MM.1S (cell line): ENCODE results near the gene OR5V1.

Experiments
- DNase-seq: peaks from one replicate; pipeline ENCODE4 v3.0.0-alpha.2; 2015
- H2AFZ ChIP-seq: fragments of 300-600 bp; sonication (generic); 2 replicates; pipeline ENCODE4 v1.6.0; 2016; ENCODE audit warnings: antibody characterized with exemption, low read length
- H3F3A ChIP-seq: fragments of 300-600 bp; sonication (generic); 2 replicates; pipeline ENCODE4 v1.6.1; 2016; ENCODE audit warnings: mild to moderate bottlenecking, antibody characterized with exemption, low read length, moderate library complexity, mixed read lengths; ENCODE audit not compliant: insufficient read depth
- H3K27ac ChIP-seq: fragments of 300-600 bp; sonication (generic); 2 replicates; pipeline ENCODE4 v1.5.1; 2016; ENCODE audit warnings: mild to moderate bottlenecking, low read length
- H3K27me3 ChIP-seq: fragments of 300-600 bp; sonication (generic); replicated peaks from 2 replicates; pipeline ENCODE4 v1.6.0; 2016; ENCODE audit warnings: low read length; ENCODE audit not compliant: insufficient read depth
- H3K36me3 ChIP-seq: fragments of 300-600 bp; sonication (generic); replicated peaks from 2 replicates; pipeline ENCODE4 v1.6.1; 2016; ENCODE audit warnings: mild to moderate bottlenecking, low read length, mixed read lengths; ENCODE audit not compliant: insufficient read depth
- H3K4me1 ChIP-seq: fragments of 300-600 bp; sonication (generic); 2 replicates; pipeline ENCODE4 v1.6.1; 2016; ENCODE audit warnings: low read length, mixed read lengths
- H3K4me2 ChIP-seq: fragments of 300-600 bp; sonication (generic); 2 replicates; pipeline ENCODE4 v1.6.0; 2016; ENCODE audit warnings: low read depth, low read length
- H3K4me3 ChIP-seq: fragments of 300-600 bp; sonication (generic); 2 replicates; pipeline ENCODE4 v1.5.1; 2016; ENCODE audit warnings: low read length, mixed read lengths
- H3K79me2 ChIP-seq: fragments of 300-600 bp; sonication (generic); 2 replicates; pipeline ENCODE4 v1.6.1; 2016; ENCODE audit warnings: mixed run types, low read length, mixed read lengths
- H3K9ac ChIP-seq: fragments of 300-600 bp; sonication (generic); 2 replicates; pipeline ENCODE4 v1.6.1; 2016; ENCODE audit warnings: low read length, mixed read lengths
- H3K9me2 ChIP-seq: fragments of 300-600 bp; sonication (generic); replicated peaks from 2 replicates; pipeline ENCODE4 v1.6.1; 2016; ENCODE audit warnings: mild to moderate bottlenecking, low read length, mixed read lengths; ENCODE audit not compliant: insufficient read depth
- H3K9me3 ChIP-seq: fragments of 300-600 bp; sonication (generic); replicated peaks from 2 replicates; pipeline ENCODE4 v1.6.1; 2016; ENCODE audit warnings: mild to moderate bottlenecking, low read length, mixed read lengths; ENCODE audit not compliant: insufficient read depth
- H4K20me1 ChIP-seq: fragments of 300-600 bp; sonication (generic); 2 replicates; pipeline ENCODE4 v1.6.1; 2016; ENCODE audit warnings: mild to moderate bottlenecking, low read length, moderate library complexity, mixed read lengths; ENCODE audit not compliant: insufficient read depth
- CTCF ChIP-seq: fragments of 300-600 bp; sonication (generic); IDR thresholded peaks from 2 replicates; pipeline ENCODE4 v1.5.1; 2016; ENCODE audit warnings: antibody characterized with exemption, low read length, mixed read lengths
- EZH2 ChIP-seq: fragments of 300-600 bp; sonication (generic); optimal IDR thresholded peaks from 2 replicates; pipeline ENCODE3; 2017; ENCODE audit warnings: low read depth, mild to moderate bottlenecking, antibody characterized with exemption, low read length, mixed read lengths
- EZH2phosphoT487 ChIP-seq: fragments of 300-600 bp; sonication (generic); IDR thresholded peaks from 2 replicates; pipeline ENCODE4 v1.6.1; 2018; ENCODE audit warnings: antibody characterized with exemption, low read length

Gene OR5V1

GRCh38 chr6:29399525-29399924 lies 30.9 kb upstream of the OR5V1 start:
- no peaks in the 10 kb centered on the region for H3K36me3 ChIP-seq

GRCh38 chr6:29395331-29395730 lies 26.7 kb upstream of the OR5V1 start, which contains the start of gene OR12D2:
Gene OR12D2, plus strand, starts transcription at chr6:29395631. Its CDS starts 1,069 bp downstream, at chr6:29396700.
- Histone ChIP-seq H2AFZ (no peak within 1 kb of the TSS), H3K27ac (no peak within 1 kb of the TSS), H4K20me1 (no peaks in the 10 kb centered on the region), H3K9me3 (no peaks in the 10 kb centered on the region), H3K9me2 (no peaks in the 10 kb centered on the region), H3K79me2 (no peaks in the 10 kb centered on the region), H3K36me3 (no peaks in the 10 kb centered on the region), H3K4me2 (no peak within 1 kb of the TSS), H3K4me1 (no peaks in the 10 kb centered on the region), H3K27me3 (no peaks in the 10 kb centered on the region), H3K4me3 (no peak within 1 kb of the TSS), H3F3A (no peaks in the 10 kb centered on the region), H3K9ac (no peak within 1 kb of the TSS)
- no peak for DNase-seq
- TF ChIP-seq CTCF, result no peak
- no peak for TF ChIP-seq EZH2
- TF ChIP-seq EZH2phosphoT487, result no peak

More at GRCh38 chr6:29399525-29399924, 30.9 kb upstream of the OR5V1 start:
- no peaks in the 10 kb centered on the region for H3F3A ChIP-seq
- no peak for TF ChIP-seq EZH2phosphoT487
- TF ChIP-seq EZH2, result no peak
- no peak for TF ChIP-seq CTCF
- H2AFZ ChIP-seq, result 0 out of 2 replicates have a peak overlapping the region, but pooled peaks have one; percentile 16
- H3K9ac ChIP-seq, result no peak overlapping the region
- H3K79me2 ChIP-seq, result no peaks in the 10 kb centered on the region
- H3K4me3 ChIP-seq, result no peak overlapping the region
- DNase-seq, result no peak
- H3K9me3 ChIP-seq, result no peaks in the 10 kb centered on the region
- H3K27me3 ChIP-seq, result no peaks in the 10 kb centered on the region
- H4K20me1 ChIP-seq, result no peaks in the 10 kb centered on the region
- peak overlapping the region; percentile 8; the same call in 1 of the 2 replicates for H3K4me2 ChIP-seq
- H3K9me2 ChIP-seq, result no peaks in the 10 kb centered on the region
- H3K27ac ChIP-seq, result no peak overlapping the region
- no peaks in the 10 kb centered on the region for H3K4me1 ChIP-seq

GRCh38 chr6:29388533-29388932 lies 19.9 kb upstream of the OR5V1 start:
- H3K36me3 ChIP-seq, result no peaks in the 10 kb centered on the region
- no peak overlapping the region for H3K4me2 ChIP-seq
- no peak overlapping the region for H3K4me3 ChIP-seq
- H3K9ac ChIP-seq, result no peak overlapping the region
- H3K4me1 ChIP-seq, result no peaks in the 10 kb centered on the region
- no peaks in the 10 kb centered on the region for H3K27me3 ChIP-seq
- no peaks in the 10 kb centered on the region for H3K9me3 ChIP-seq
- TF ChIP-seq CTCF, result no peak
- TF ChIP-seq EZH2, result no peak
- no peak for TF ChIP-seq EZH2phosphoT487
- H3K79me2 ChIP-seq, result no peaks in the 10 kb centered on the region
- H3K27ac ChIP-seq, result no peak overlapping the region
- H4K20me1 ChIP-seq, result no peaks in the 10 kb centered on the region
- no peak for DNase-seq
- H2AFZ ChIP-seq, result no peak overlapping the region
- H3F3A ChIP-seq, result no peaks in the 10 kb centered on the region
- H3K9me2 ChIP-seq, result no peaks in the 10 kb centered on the region; the same call in 1 of the 2 replicates

- Histone ChIP-seq H4K20me1 (no peaks in the 10 kb centered on the region), H3K4me1 (no peaks in the 10 kb centered on the region), H3K9me3 (no peaks in the 10 kb centered on the region), H2AFZ (no peak overlapping the region), H3K27ac (no peak overlapping the region), H3F3A (no peaks in the 10 kb centered on the region), H3K27me3 (no peaks in the 10 kb centered on the region), H3K4me3 (no peak overlapping the region), H3K9ac (no peak overlapping the region), H3K4me2 (no peak overlapping the region), H3K36me3 (no peaks in the 10 kb centered on the region), H3K79me2 (no peaks in the 10 kb centered on the region), H3K9me2 (no peaks in the 10 kb centered on the region)
- peak; percentile 33 for DNase-seq
- TF ChIP-seq EZH2 (no peak), EZH2phosphoT487 (no peak)
Observed at GRCh38 chr6:29376003-29376402, 7.3 kb upstream of the OR5V1 start.
